Liver (tissue), 9 donors: ENCODE data around the gene USP2. TPM values are rescaled to one million over a fixed set of nuclear protein-coding genes. Genes with fewer than 3 reads are reported as not detected.

Experiments
- DNase-seq: peaks from one replicate; pipeline ENCODE4 v3.0.0-alpha.2; 2017; ENCODE audit warnings: low spot score
- H3K27ac ChIP-seq, 2 donors: one replicate each; pipeline ENCODE4 v1.7.0; 2013; ENCODE audit warnings: inconsistent platforms in 2 of 2, low read length in 2 of 2, control low read depth in 1 of 2, low read depth in 1 of 2, mild to moderate bottlenecking in 1 of 2
- H3K27me3 ChIP-seq, 4 donors: one replicate each; pipeline versions ENCODE4 v1.6.1 to v1.7.0; 2013; ENCODE audit warnings: low read length in 3 of 4, inconsistent platforms in 1 of 4, mild to moderate bottlenecking in 1 of 4, moderate library complexity in 1 of 4; ENCODE audit not compliant: control insufficient read depth in 4 of 4, insufficient read depth in 4 of 4
- H3K36me3 ChIP-seq, 4 donors: one replicate each; pipeline versions ENCODE4 v1.6.1 to v1.7.0; 2013; ENCODE audit warnings: low read length in 3 of 4, mild to moderate bottlenecking in 3 of 4, low read depth in 1 of 4, moderate library complexity in 1 of 4; ENCODE audit not compliant: control insufficient read depth in 4 of 4, insufficient read depth in 3 of 4
- H3K4me1 ChIP-seq, 4 donors: one replicate each; pipeline versions ENCODE4 v1.6.1 to v1.7.0; 2013; ENCODE audit warnings: low read length in 3 of 4, mild to moderate bottlenecking in 3 of 4, moderate library complexity in 1 of 4; ENCODE audit not compliant: control insufficient read depth in 4 of 4, insufficient read depth in 4 of 4
- H3K4me3 ChIP-seq, 3 donors: one replicate each; pipeline versions ENCODE4 v1.6.1 to v1.7.0; 2013; ENCODE audit warnings: low read length in 3 of 3, control low read depth in 1 of 3, low read depth in 1 of 3, mild to moderate bottlenecking in 1 of 3
- H3K9ac ChIP-seq, 2 donors: one replicate each; pipeline ENCODE4 v1.7.0; 2013; ENCODE audit warnings: low read length in 2 of 2, mild to moderate bottlenecking in 2 of 2, moderate library complexity in 2 of 2, control low read depth in 1 of 2, low read depth in 1 of 2
- H3K9me3 ChIP-seq, 4 donors: one replicate each; pipeline versions ENCODE4 v1.6.1 to v1.7.0; 2013; ENCODE audit warnings: low read length in 3 of 4; ENCODE audit not compliant: control insufficient read depth in 4 of 4
- ATF3 ChIP-seq: IDR thresholded peaks from 2 replicates; pipeline ENCODE4 v1.6.1; 2016; ENCODE audit warnings: antibody characterized with exemption
- CTCF ChIP-seq: fragments of 150-350 bp; IDR thresholded peaks from 2 replicates; pipeline ENCODE4 v1.5.1; 2017; ENCODE audit warnings: improper control_type of control experiment, low read depth, low read length; ENCODE audit not compliant: missing input control
- EGR1 ChIP-seq, 2 donors: IDR thresholded peaks; 2 replicates each; pipeline ENCODE4 v1.6.1; 2016 to 2018; ENCODE audit warnings: antibody characterized with exemption in 2 of 2, low read depth in 2 of 2
- FOXA1 ChIP-seq: IDR thresholded peaks from 2 replicates; pipeline ENCODE4 v1.6.1; 2016; ENCODE audit warnings: antibody characterized with exemption
- FOXA2 ChIP-seq: IDR thresholded peaks from 2 replicates; pipeline ENCODE4 v1.6.1; 2016; ENCODE audit warnings: antibody characterized with exemption
- GABPA ChIP-seq, 2 donors: IDR thresholded peaks in 1 of 2; conservative IDR thresholded peaks in 1 of 2; 2 replicates each; pipeline ENCODE4 v1.6.1; 2016; ENCODE audit warnings: antibody characterized with exemption in 2 of 2, mild to moderate bottlenecking in 1 of 2, moderate library complexity in 1 of 2
- HNF4A ChIP-seq, 2 donors: conservative IDR thresholded peaks; 2 replicates each; pipeline ENCODE4 v1.6.1; 2016; ENCODE audit warnings: antibody characterized with exemption in 2 of 2, mild to moderate bottlenecking in 2 of 2
- HNF4G ChIP-seq: IDR thresholded peaks from 2 replicates; pipeline ENCODE4 v1.6.1; 2016; ENCODE audit warnings: antibody characterized with exemption
- JUND ChIP-seq, 2 donors: IDR thresholded peaks; 2 replicates each; pipeline ENCODE4 v1.6.1; 2016; ENCODE audit warnings: antibody characterized with exemption in 2 of 2
- MAX ChIP-seq: IDR thresholded peaks from 2 replicates; pipeline ENCODE4 v1.6.1; 2016; ENCODE audit warnings: antibody characterized with exemption
- NR2F2 ChIP-seq: IDR thresholded peaks from 2 replicates; pipeline ENCODE4 v1.6.1; 2016; ENCODE audit warnings: antibody characterized with exemption
- RAD21 ChIP-seq, 2 donors: IDR thresholded peaks; 2 replicates each; pipeline ENCODE4 v1.6.1; 2016; ENCODE audit warnings: antibody characterized with exemption in 2 of 2, mild to moderate bottlenecking in 2 of 2
- REST ChIP-seq: IDR thresholded peaks from 2 replicates; pipeline ENCODE4 v1.6.1; 2016; ENCODE audit warnings: antibody characterized with exemption, mild to moderate bottlenecking
- RXRA ChIP-seq, 2 donors: IDR thresholded peaks; 2 replicates each; pipeline ENCODE4 v1.6.1; 2017 to 2018; ENCODE audit warnings: antibody characterized with exemption in 2 of 2, mild to moderate bottlenecking in 1 of 2
- SP1 ChIP-seq: IDR thresholded peaks from 2 replicates; pipeline ENCODE4 v1.6.1; 2018; ENCODE audit warnings: antibody characterized with exemption, mild to moderate bottlenecking
- TAF1 ChIP-seq: conservative IDR thresholded peaks from 2 replicates; pipeline ENCODE4 v1.6.1; 2016; ENCODE audit warnings: antibody characterized with exemption, mild to moderate bottlenecking
- YY1 ChIP-seq: IDR thresholded peaks from 2 replicates; pipeline ENCODE4 v1.6.1; 2016; ENCODE audit warnings: antibody characterized with exemption, mild to moderate bottlenecking
- ZBTB33 ChIP-seq: IDR thresholded peaks from 2 replicates; pipeline ENCODE4 v1.6.1; 2016; ENCODE audit warnings: antibody characterized with exemption
- WGBS: extraction: QIAGEN DNeasy Blood & Tissue Kit; methylation state at CpG from one replicate; pipeline ENCODE4 v1.1.7; 2013; 5-methylcytosine and 5-hydroxymethylcytosine counted together
- polyA plus RNA-seq, 2 donors: library from polyadenylated mRNA; stranded (reverse) in 1 of 2; unstranded in 1 of 2; fragments of 200-250 nt in 1 of 2; fragments of >200 nt in 1 of 2; fragmentation: Nextera tagmentation in 1 of 2; extraction: Ambion mirVana in 1 of 2; gene quantifications; one replicate each; pipeline versions ENCODE4 v1.2.1 to v1.2.3, GENCODE V29; 2013 to 2015
- total RNA-seq, 2 donors: library from RNA; depleted of rRNA; stranded (reverse); fragments of >200 nt; gene quantifications; one replicate each; pipeline ENCODE4 v1.2.3, GENCODE V29; 2014
- donor health status: healthy.
- donor health status: healthy.
- donor health status: healthy.
- donor health status: healthy.
- donor health status: healthy.

The USP2 gene
- total and polyA plus RNA-seq, 4 donors, result 0.65 to 4.4 (median 2.1) TPM

- TF ChIP-seq CTCF, result no peak
- TF ChIP-seq TAF1, result no peak
- TF ChIP-seq YY1, result no peak
- no peak for TF ChIP-seq NR2F2
Observed at GRCh38 chr11:119424276-119424675, 42.8 kb upstream of the USP2 start (continued).

DNA sequence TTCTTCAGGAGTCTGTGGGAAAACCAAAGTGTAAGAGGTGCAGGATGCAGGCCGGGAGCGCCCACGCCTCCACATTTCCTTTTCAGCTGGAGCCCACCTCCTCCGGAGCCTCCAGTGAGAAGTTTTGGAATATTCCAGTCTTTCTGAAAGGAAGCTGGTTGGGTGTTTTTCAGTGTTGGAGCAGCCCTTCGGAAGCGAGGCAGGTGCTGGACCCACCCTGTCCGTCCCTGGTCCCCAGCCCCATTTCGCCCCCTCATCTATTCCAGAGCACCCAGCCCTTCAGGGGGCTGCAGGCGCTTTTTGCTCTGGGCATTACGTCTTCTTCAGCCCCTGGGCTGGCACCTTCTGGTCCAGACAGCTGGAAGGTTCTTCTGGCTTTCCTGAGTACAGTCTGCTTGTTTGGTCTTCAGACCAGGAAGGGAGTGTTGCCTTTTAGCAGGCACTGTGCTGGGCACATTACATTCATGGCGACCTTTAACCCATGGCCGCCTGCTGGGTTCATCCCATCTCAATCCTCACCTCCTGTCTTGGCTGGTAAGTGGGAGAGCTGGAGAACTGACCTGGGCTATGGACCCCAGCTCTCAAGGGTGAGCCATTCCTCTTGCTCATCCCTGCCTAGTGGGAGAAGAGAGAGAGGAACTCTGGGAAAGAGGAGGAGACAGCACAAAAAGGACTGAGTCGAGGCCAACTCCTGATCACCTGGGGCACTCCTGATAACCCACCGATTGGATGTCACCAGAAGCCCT is 42.2 kb upstream of the USP2 start:
- no peak overlapping the region for H3K9ac ChIP-seq

More for the DNA sequence above, 42.2 kb upstream of the USP2 start:
- Histone ChIP-seq H3K4me1 (peaks cover 0 to 4% (median under 1%) of the 10 kb centered on the region in 4 donors), H3K27ac (no peak overlapping the region), H3K4me3 (no peak overlapping the region), H3K36me3 (no peaks in the 10 kb centered on the region), H3K9me3 (no peaks in the 10 kb centered on the region), H3K27me3 (peaks cover 0 to 6% (median 1%) of the 10 kb centered on the region in 4 donors)
- 71% methylated on average over 14 of the region's 14 CpGs for WGBS
- no peak for DNase-seq
- TF ChIP-seq ZBTB33, result no peak
- no peak for TF ChIP-seq JUND (IDR thresholded peaks at IDR 0.05)
- TF ChIP-seq FOXA1, result no peak
- no peak for TF ChIP-seq RXRA (IDR thresholded peaks at IDR 0.05)
- no peak for TF ChIP-seq FOXA2
- TF ChIP-seq GABPA (IDR thresholded peaks at IDR 0.05 in 1 of 2, conservative IDR thresholded peaks at IDR 0.05 in 1 of 2), result no peak
- TF ChIP-seq MAX, result no peak
- no peak for TF ChIP-seq TAF1
- TF ChIP-seq YY1, result no peak
- no peak for TF ChIP-seq REST
- TF ChIP-seq SP1, result no peak
- TF ChIP-seq CTCF, result no peak
- TF ChIP-seq HNF4G, result no peak
- no peak for TF ChIP-seq NR2F2
- no peak for TF ChIP-seq HNF4A (conservative IDR thresholded peaks at IDR 0.05)
- no peak for TF ChIP-seq EGR1 (IDR thresholded peaks at IDR 0.05; ENCODE audit: low read depth in 2 of 2)
- TF ChIP-seq ATF3, result no peak
- no peak for TF ChIP-seq RAD21 (IDR thresholded peaks at IDR 0.05)
